Natural killer cell (primary cell): ENCODE results near the gene ASIC1. TPM values are rescaled to one million over a fixed set of nuclear protein-coding genes. Genes with fewer than 3 reads are reported as not detected.

Source experiments
- ATAC-seq, 3 donors: fragments of 150-1000 bp in 2 of 3; fragments of 200-7000 bp in 1 of 3; cut with Tn5 transposase; 1 replicate in 1 of 3; 2 replicates in 2 of 3; pipeline ENCODE4 v1.10.0; 2021; ENCODE audit warnings: mild to moderate bottlenecking in 2 of 3, moderate library complexity in 2 of 3
- DNase-seq, 2 donors: peaks; one replicate each; pipeline versions ENCODE4 v3.0.0 to v3.0.0-alpha.2; 2013 to 2021; ENCODE audit warnings: mixed read lengths in 1 of 2
- H3K27ac ChIP-seq: one replicate; pipeline ENCODE4 v1.5.1; 2013; ENCODE audit warnings: mild to moderate bottlenecking, low read length
- H3K27me3 ChIP-seq: one replicate; pipeline ENCODE4 v1.6.1; 2013; ENCODE audit warnings: low read length; ENCODE audit not compliant: control insufficient read depth, insufficient read depth
- H3K36me3 ChIP-seq: one replicate; pipeline ENCODE4 v1.6.1; 2013; ENCODE audit warnings: low read length; ENCODE audit not compliant: control insufficient read depth, insufficient read depth
- H3K4me1 ChIP-seq: one replicate; pipeline ENCODE4 v1.6.1; 2013; ENCODE audit warnings: low read length; ENCODE audit not compliant: control insufficient read depth, insufficient read depth
- H3K4me3 ChIP-seq: one replicate; pipeline ENCODE4 v1.5.1; 2013; ENCODE audit warnings: low read length
- H3K9me3 ChIP-seq: one replicate; pipeline ENCODE4 v1.6.1; 2013; ENCODE audit warnings: low read length; ENCODE audit not compliant: control insufficient read depth, insufficient read depth
- H3K27ac Mint-ChIP-seq, 2 donors: one replicate each; pipeline ENCODE4 v1.8.0; 2022; ENCODE audit warnings: mild to moderate bottlenecking in 2 of 2, mixed read lengths in 2 of 2, moderate library complexity in 1 of 2
- H3K27me3 Mint-ChIP-seq, 2 donors: one replicate each; pipeline ENCODE4 v1.8.0; 2022; ENCODE audit warnings: low read depth in 2 of 2, mixed read lengths in 2 of 2
- H3K36me3 Mint-ChIP-seq: one replicate; pipeline ENCODE4 v1.8.0; 2022; ENCODE audit warnings: mixed read lengths
- H3K4me1 Mint-ChIP-seq, 2 donors: one replicate each; pipeline ENCODE4 v1.8.0; 2022; ENCODE audit warnings: mixed read lengths in 2 of 2
- H3K4me3 Mint-ChIP-seq: one replicate; pipeline ENCODE4 v1.8.0; 2022; ENCODE audit warnings: mild to moderate bottlenecking, moderate library complexity, mixed read lengths
- H3K9me3 Mint-ChIP-seq, 2 donors: one replicate each; pipeline ENCODE4 v1.8.0; 2022; ENCODE audit warnings: mixed read lengths in 2 of 2
- CTCF ChIP-seq: fragments of 200-600 bp; IDR thresholded peaks from one replicate; pipeline ENCODE4 v1.8.0; 2022; ENCODE audit warnings: antibody characterized with exemption
- WGBS: methylation state at CpG from one replicate; pipeline ENCODE4 v1.1.7; 2013; ENCODE audit warnings: missing lambda C conversion rate; ENCODE audit not compliant: insufficient coverage; 5-methylcytosine and 5-hydroxymethylcytosine counted together
- intact Hi-C: fragments of 100-400 bp; cut with micrococcal nuclease; formaldehyde crosslinking; loops from one replicate; pipeline ENCODE4 v1.14.2; 2022
- total RNA-seq, 4 donors: library from RNA; stranded (reverse); fragments of 120-200 nt in 1 of 4; gene quantifications; one replicate each; pipeline versions ENCODE4 v1.2.3 to v1.2.4, GENCODE V29; 2013 to 2022

ASIC1 gene
- total RNA-seq, 3 donors from 2014 or later (not counting 1 experiment from before 2014, with no cell fraction given): 0.21 TPM; not detected in 2

- Histone ChIP-seq H3K27ac (no peak overlapping the region), H3K4me3 (no peak overlapping the region), H3K4me1 (no peaks in the 10 kb centered on the region), H3K36me3 (no peaks in the 10 kb centered on the region), H3K9me3 (no peaks in the 10 kb centered on the region), H3K27me3 (no peaks in the 10 kb centered on the region)
- Mint-ChIP-seq H3K36me3 (no peaks in the 10 kb centered on the region), H3K4me1 (peaks cover 4 to 16% of the 10 kb centered on the region in 2 donors), H3K4me3 (no peak overlapping the region), H3K27ac (no peak overlapping the region), H3K9me3 (no peaks in the 10 kb centered on the region), H3K27me3 (no peaks in the 10 kb centered on the region)
- DNase-seq (no peak), ATAC-seq (no peak)
- intact Hi-C loops: no loop called here
- 99% methylated on average over 10 of the region's 10 CpGs for WGBS
- TF ChIP-seq CTCF: no peak
Observed at GRCh38 chr12:50016501-50017475, 40.6 kb upstream of the ASIC1 start.

- H3K27me3 ChIP-seq: no peaks in the 10 kb centered on the region
- H3K9me3 ChIP-seq: no peaks in the 10 kb centered on the region
- Mint-ChIP-seq H3K9me3 (no peaks in the 10 kb centered on the region), H3K27ac (no peak overlapping the region), H3K4me3 (no peak overlapping the region), H3K36me3 (no peaks in the 10 kb centered on the region), H3K4me1 (peaks cover 4 to 16% of the 10 kb centered on the region in 2 donors), H3K27me3 (no peaks in the 10 kb centered on the region)
- H3K36me3 ChIP-seq: no peaks in the 10 kb centered on the region
- H3K4me1 ChIP-seq: no peaks in the 10 kb centered on the region
- H3K4me3 ChIP-seq: no peak overlapping the region
- ATAC-seq (no peak), DNase-seq (no peak)
- intact Hi-C loops: no loop called here
- 95% methylated on average over 6 of the region's 6 CpGs for WGBS
- TF ChIP-seq CTCF: no peak
- no peak overlapping the region for H3K27ac ChIP-seq
Observed at GRCh38 chr12:50017641-50018040, 39.8 kb upstream of the ASIC1 start.

- H3K36me3 Mint-ChIP-seq: no peaks in the 10 kb centered on the region
- WGBS: 100% methylated on average over 2 of the region's 3 CpGs
- H3K4me3 Mint-ChIP-seq: no peak overlapping the region
- no peak overlapping the region for H3K27ac ChIP-seq
- ATAC-seq (no peak), DNase-seq (no peak)
- no peaks in the 10 kb centered on the region for H3K9me3 Mint-ChIP-seq
- no peak for TF ChIP-seq CTCF
- no peaks in the 10 kb centered on the region for H3K36me3 ChIP-seq
- H3K4me3 ChIP-seq: no peak overlapping the region
- H3K4me1 Mint-ChIP-seq: peaks cover 4 to 16% of the 10 kb centered on the region in 2 donors
- no peaks in the 10 kb centered on the region for H3K9me3 ChIP-seq
- no peaks in the 10 kb centered on the region for H3K27me3 ChIP-seq
- intact Hi-C loops: no loop called here
- no peaks in the 10 kb centered on the region for H3K4me1 ChIP-seq
- no peaks in the 10 kb centered on the region for H3K27me3 Mint-ChIP-seq
- no peak overlapping the region for H3K27ac Mint-ChIP-seq
Observed at GRCh38 chr12:50018154-50018553, 39.2 kb upstream of the ASIC1 start.
